Sigmoid colon (tissue), 7 donors: ENCODE results near the gene SPINDOC. TPM values are rescaled to one million over a fixed set of nuclear protein-coding genes. Genes with fewer than 3 reads are reported as not detected.

Experiments
- DNase-seq: peaks from one replicate; pipeline ENCODE4 v3.0.0-alpha.2; 2019
- H3K27ac ChIP-seq, 4 donors: fragments of 200-600 bp; sonication (generic); one replicate each; pipeline ENCODE4 v1.5.1; 2016 to 2019; ENCODE audit warnings: mild to moderate bottlenecking in 1 of 4
- H3K27me3 ChIP-seq, 3 donors: fragments of 200-600 bp; sonication (generic); one replicate each; pipeline ENCODE4 v1.5.1; 2019; ENCODE audit warnings: mild to moderate bottlenecking in 1 of 3
- H3K36me3 ChIP-seq, 4 donors: fragments of 200-600 bp; sonication (generic); one replicate each; pipeline ENCODE4 v1.5.1; 2016 to 2019
- H3K4me1 ChIP-seq, 4 donors: fragments of 200-600 bp; sonication (generic); one replicate each; pipeline ENCODE4 v1.5.1; 2017 to 2019
- H3K4me3 ChIP-seq, 4 donors: fragments of 200-600 bp; sonication (generic); one replicate each; pipeline ENCODE4 v1.5.1; 2017 to 2019; ENCODE audit warnings: mild to moderate bottlenecking in 2 of 4, moderate library complexity in 1 of 4
- H3K9me3 ChIP-seq, 4 donors: fragments of 200-600 bp in 3 of 4; sonication (generic) in 3 of 4; one replicate each; pipeline versions ENCODE4 v1.5.1 to v1.6.1; 2013 to 2019
- EP300 ChIP-seq, 4 donors: sonication (generic); formaldehyde crosslinking; IDR thresholded peaks; one replicate each; pipeline ENCODE4 v1.6.1; 2017; ENCODE audit warnings: antibody characterized with exemption in 4 of 4
- POLR2A ChIP-seq, 2 donors: fragments of 450-650 bp; IDR thresholded peaks; one replicate each; pipeline ENCODE4 v1.6.1; 2016; ENCODE audit warnings: antibody characterized with exemption in 2 of 2, mild to moderate bottlenecking in 2 of 2, moderate library complexity in 2 of 2
- POLR2AphosphoS5 ChIP-seq, 4 donors: sonication (generic); formaldehyde crosslinking; IDR thresholded peaks; one replicate each; pipeline ENCODE4 v1.6.1; 2017; ENCODE audit warnings: antibody characterized with exemption in 4 of 4
- WGBS, 2 donors: extraction: QIAGEN DNeasy Blood & Tissue Kit; methylation state at CpG; one replicate each; pipeline ENCODE4 v1.1.7; 2013; 5-methylcytosine and 5-hydroxymethylcytosine counted together
- intact Hi-C: fragments of 100-400 bp; cut with DNase I; formaldehyde crosslinking; loops from one replicate; pipeline ENCODE4 v1.15.1; 2023
- polyA plus RNA-seq, 3 donors: library from polyadenylated mRNA; stranded (reverse); fragments of 200-250 nt; gene quantifications; one replicate each; pipeline ENCODE4 v1.2.3, GENCODE V29; 2013
- total RNA-seq, 4 donors: library from RNA; depleted of rRNA; stranded (reverse); fragments of >200 nt; gene quantifications; one replicate each; pipeline ENCODE4 v1.1.0, GENCODE V29; 2016
- TF ChIP-seq, protein P1 (sequence below), 4 experiments: fragments of 450-650 bp in 3 of 4; fragments of 200-600 bp in 1 of 4; IDR thresholded peaks; one replicate each; pipeline ENCODE4 v1.5.1; 2016 to 2019; ENCODE audit warnings: antibody characterized with exemption in 4 of 4, mild to moderate bottlenecking in 3 of 4, moderate library complexity in 2 of 4
- donor health status: healthy with polysubstance abuse.
- donor health status: Bipolar disorder and iron deficiency.
- donor health status: healthy.

Gene SPINDOC
- total and polyA plus RNA-seq, 7 donors = 4.6 to 15.2 (median 12.2) TPM

DNA sequence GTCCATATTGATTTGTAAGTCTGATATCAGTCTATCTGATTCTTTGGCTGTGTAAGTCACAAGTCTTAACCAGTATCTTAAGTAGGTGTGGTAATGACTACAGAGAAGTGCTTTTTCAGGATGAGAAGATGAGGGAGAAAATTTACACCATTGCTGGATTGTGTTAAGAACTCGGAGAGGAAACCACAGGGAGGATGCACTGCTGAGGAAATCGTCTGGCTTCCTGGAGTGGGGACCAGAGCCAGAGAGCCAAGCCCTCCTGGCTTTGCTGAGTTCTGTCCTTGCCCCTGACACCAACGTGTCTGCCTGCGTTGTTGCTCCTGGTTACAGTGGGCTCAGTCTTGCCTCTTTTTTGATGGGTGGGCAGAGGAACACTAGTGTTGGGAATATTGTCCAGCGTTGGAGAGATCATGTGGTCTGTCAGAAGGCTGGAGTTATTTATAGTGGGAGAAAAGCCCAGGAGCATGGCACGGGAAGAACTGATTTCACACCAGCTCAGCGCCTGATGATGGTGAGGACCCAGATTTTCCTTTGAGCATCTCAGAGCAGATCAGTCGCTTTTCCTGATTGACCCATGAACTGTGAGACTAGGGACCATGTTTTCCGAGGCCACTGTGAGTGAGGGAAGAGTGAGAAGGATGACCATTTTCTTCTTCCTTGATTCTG lies 55.3 kb downstream of the SPINDOC start:
- TF ChIP-seq POLR2AphosphoS5 (IDR thresholded peaks at IDR 0.05) (no peak), EP300 (IDR thresholded peaks at IDR 0.05) (no peak), POLR2A (IDR thresholded peaks at IDR 0.05) (no peak)
- TF ChIP-seq, protein P1, sequence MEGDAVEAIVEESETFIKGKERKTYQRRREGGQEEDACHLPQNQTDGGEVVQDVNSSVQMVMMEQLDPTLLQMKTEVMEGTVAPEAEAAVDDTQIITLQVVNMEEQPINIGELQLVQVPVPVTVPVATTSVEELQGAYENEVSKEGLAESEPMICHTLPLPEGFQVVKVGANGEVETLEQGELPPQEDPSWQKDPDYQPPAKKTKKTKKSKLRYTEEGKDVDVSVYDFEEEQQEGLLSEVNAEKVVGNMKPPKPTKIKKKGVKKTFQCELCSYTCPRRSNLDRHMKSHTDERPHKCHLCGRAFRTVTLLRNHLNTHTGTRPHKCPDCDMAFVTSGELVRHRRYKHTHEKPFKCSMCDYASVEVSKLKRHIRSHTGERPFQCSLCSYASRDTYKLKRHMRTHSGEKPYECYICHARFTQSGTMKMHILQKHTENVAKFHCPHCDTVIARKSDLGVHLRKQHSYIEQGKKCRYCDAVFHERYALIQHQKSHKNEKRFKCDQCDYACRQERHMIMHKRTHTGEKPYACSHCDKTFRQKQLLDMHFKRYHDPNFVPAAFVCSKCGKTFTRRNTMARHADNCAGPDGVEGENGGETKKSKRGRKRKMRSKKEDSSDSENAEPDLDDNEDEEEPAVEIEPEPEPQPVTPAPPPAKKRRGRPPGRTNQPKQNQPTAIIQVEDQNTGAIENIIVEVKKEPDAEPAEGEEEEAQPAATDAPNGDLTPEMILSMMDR (IDR thresholded peaks at IDR 0.05) = no peak
- no peaks in the 10 kb centered on the region for H3K27me3 ChIP-seq
- H3K4me1 ChIP-seq = peaks cover 0 to 79% (median 71%) of the 10 kb centered on the region in 4 donors
- WGBS, 2 donors = 36 to 50% methylated on average over 9 of the region's 9 CpGs
- no peak overlapping the region for H3K4me3 ChIP-seq
- DNase-seq = no peak
- no peaks in the 10 kb centered on the region for H3K36me3 ChIP-seq
- H3K9me3 ChIP-seq = no peaks in the 10 kb centered on the region
- intact Hi-C loops = no loop called here
- no peak overlapping the region for H3K27ac ChIP-seq

DNA sequence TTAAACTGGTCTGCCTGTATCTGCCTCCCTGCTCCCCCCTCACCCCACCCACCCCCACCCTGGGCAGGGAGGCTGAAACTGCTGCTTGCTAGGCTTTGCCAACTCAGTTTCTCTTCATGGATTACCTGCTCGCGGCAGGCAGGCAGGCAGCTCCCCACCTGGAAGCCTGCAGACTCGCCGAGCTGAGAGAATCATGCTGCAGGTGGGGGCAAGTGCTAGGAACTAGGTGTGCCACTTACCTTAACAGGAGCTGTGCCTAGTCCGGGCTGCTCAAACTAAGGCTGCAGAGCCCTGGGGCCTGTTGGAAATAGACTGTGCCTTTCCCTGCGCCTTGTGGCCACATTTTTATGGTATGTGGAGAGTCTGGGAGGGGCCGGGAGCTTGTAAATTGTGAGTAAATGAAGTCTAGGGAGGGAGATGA lies 55.9 kb downstream of the SPINDOC start:
- H3K27ac ChIP-seq = no peak overlapping the region
- DNase-seq = no peak
- TF ChIP-seq POLR2A (IDR thresholded peaks at IDR 0.05) (no peak), EP300 (IDR thresholded peaks at IDR 0.05) (no peak), POLR2AphosphoS5 (IDR thresholded peaks at IDR 0.05) (no peak)
- TF ChIP-seq, protein P1 (IDR thresholded peaks at IDR 0.05) = no peak
- no peaks in the 10 kb centered on the region for H3K9me3 ChIP-seq
- WGBS, 2 donors = 18 to 58% methylated on average over 7 of the region's 7 CpGs
- H3K36me3 ChIP-seq = no peaks in the 10 kb centered on the region
- no peak overlapping the region for H3K4me3 ChIP-seq
- intact Hi-C loops = no loop called here
- H3K4me1 ChIP-seq = peaks cover 0 to 86% (median 76%) of the 10 kb centered on the region in 4 donors
- no peaks in the 10 kb centered on the region for H3K27me3 ChIP-seq

DNA sequence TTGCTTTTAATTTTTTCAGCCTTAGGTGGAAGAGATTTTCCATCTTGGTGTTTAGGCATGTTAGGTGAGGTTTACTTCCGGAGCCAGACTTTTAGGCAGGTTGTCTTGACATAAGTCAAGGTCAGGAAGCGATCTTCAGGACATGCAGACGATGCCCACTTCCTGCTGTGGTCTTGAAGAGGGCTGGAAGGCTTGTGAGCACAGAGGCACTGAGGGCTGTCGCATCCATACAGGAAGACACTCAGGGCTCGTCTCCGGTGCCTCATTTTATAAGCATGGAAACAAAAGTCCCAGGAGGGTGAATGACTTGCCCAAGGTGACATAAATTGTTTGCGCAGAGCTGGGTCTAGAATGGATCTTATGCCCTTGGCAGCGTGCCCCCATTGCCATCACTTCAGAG lies 56.4 kb downstream of the SPINDOC start:
- no peak overlapping the region for H3K4me3 ChIP-seq
- H3K4me1 ChIP-seq = peaks cover 0 to 91% (median 81%) of the 10 kb centered on the region in 4 donors
- no peaks in the 10 kb centered on the region for H3K36me3 ChIP-seq
- intact Hi-C loops = no loop called here
- 39 to 41% methylated on average over 8 of the region's 8 CpGs for WGBS, 2 donors
- H3K27me3 ChIP-seq = no peaks in the 10 kb centered on the region
- no peaks in the 10 kb centered on the region for H3K9me3 ChIP-seq
- TF ChIP-seq POLR2AphosphoS5 (IDR thresholded peaks at IDR 0.05) = no peak
- peak overlapping the region in 2 of 4 donors; percentile 48 to 57 for H3K27ac ChIP-seq
- no peak for DNase-seq

DNA sequence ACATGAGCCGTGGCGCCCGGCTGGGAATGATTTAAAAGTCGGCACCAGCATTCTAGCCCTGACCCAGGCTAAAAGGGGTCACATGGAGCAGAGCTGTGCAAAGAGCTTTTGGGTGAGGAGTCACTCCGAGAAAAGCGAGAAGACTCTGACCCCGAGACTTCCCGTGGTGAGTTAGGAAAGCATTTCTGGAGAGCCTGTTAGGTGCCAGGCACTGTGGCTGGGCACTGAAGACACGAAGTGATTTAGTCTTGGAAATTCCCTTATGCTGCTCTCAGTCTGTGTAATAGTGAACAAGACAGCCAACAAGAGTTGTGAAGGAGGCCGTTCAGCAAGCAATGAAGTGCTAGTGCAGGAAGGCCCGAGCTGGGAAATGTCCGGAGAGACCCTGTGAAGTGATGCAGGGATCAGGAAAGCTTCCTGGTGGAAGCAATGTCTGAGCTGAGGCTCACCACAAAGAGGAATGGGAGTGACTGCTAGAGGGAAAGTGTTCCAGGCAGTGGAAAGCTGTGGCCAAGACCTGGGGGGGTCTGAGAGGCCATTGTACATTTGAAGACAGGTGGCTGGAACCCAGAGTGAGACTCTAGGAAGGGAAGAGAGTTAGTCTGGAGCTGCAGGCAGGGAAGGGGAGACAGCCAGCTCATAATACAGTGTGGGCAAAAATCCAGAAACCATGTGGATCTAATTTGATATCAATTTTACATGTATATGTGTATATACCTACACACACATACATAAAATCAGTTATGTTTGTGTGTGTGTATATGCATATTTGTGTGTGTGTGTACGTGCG lies 57.3 kb downstream of the SPINDOC start:
- no peak for DNase-seq
- H3K27me3 ChIP-seq = no peaks in the 10 kb centered on the region
- H3K27ac ChIP-seq = peak overlapping the region in 3 of 4 donors; percentile 33 to 57 (median 48)
- no peak overlapping the region for H3K4me3 ChIP-seq
- H3K4me1 ChIP-seq = peaks cover 0 to 92% (median 81%) of the 10 kb centered on the region in 4 donors
- intact Hi-C loops = no loop called here
- H3K36me3 ChIP-seq = no peaks in the 10 kb centered on the region
- 49 to 65% methylated on average over 14 of the region's 14 CpGs for WGBS, 2 donors
- TF ChIP-seq, protein P1 (IDR thresholded peaks at IDR 0.05) = no peak
- TF ChIP-seq POLR2AphosphoS5 (IDR thresholded peaks at IDR 0.05) (no peak), POLR2A (IDR thresholded peaks at IDR 0.05) (no peak)
- no peaks in the 10 kb centered on the region for H3K9me3 ChIP-seq
